Testis (tissue), 2 donors: Measurements from ENCODE around the gene EMP1.

Experiments
- POLR2A ChIP-seq: fragments of 450-650 bp; IDR thresholded peaks from one replicate; pipeline ENCODE4 v1.6.1; 2017; ENCODE audit warnings: antibody characterized with exemption, mild to moderate bottlenecking, moderate library complexity
- TF ChIP-seq, protein P1 (sequence below), 3 experiments: fragments of 450-650 bp in 2 of 3; fragments of 200-600 bp in 1 of 3; sonication (generic) in 1 of 3; IDR thresholded peaks; one replicate each; pipeline ENCODE4 v1.5.1; 2016 to 2019; ENCODE audit warnings: antibody characterized with exemption in 3 of 3, mild to moderate bottlenecking in 2 of 3, moderate library complexity in 1 of 3

DNA sequence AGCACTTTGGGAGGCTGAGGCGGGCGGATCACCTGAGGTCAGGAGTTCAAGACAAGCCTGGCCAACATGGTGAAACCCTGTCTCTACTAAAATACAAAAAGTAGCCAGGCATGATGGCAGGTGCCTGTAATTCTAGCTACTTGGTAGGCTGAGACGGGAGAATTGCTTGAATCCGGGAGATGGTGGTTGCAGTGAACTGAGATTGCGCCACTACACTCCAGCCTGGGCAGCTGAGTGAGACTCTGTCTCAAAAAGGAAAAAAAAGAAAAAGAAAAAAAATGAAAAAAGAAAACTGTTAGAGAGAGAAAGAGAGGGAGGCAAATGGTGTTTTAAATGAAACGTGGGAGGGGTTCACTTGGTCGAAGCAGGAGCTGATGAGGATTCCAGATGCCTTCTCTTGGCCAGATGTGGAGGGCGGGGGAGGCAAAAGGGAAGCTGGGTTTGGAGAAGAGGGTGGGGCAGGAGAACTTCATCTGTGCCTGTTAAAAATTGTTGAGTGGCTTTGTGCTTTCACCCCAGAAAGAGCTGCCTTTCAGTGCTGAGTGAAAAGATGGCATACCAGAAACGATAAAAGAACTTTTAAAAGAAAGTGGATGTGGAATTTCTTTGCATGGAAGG, 1.1 kb downstream of the EMP1 start:
- TF ChIP-seq, protein P1, sequence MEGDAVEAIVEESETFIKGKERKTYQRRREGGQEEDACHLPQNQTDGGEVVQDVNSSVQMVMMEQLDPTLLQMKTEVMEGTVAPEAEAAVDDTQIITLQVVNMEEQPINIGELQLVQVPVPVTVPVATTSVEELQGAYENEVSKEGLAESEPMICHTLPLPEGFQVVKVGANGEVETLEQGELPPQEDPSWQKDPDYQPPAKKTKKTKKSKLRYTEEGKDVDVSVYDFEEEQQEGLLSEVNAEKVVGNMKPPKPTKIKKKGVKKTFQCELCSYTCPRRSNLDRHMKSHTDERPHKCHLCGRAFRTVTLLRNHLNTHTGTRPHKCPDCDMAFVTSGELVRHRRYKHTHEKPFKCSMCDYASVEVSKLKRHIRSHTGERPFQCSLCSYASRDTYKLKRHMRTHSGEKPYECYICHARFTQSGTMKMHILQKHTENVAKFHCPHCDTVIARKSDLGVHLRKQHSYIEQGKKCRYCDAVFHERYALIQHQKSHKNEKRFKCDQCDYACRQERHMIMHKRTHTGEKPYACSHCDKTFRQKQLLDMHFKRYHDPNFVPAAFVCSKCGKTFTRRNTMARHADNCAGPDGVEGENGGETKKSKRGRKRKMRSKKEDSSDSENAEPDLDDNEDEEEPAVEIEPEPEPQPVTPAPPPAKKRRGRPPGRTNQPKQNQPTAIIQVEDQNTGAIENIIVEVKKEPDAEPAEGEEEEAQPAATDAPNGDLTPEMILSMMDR (IDR thresholded peaks at IDR 0.05) = no peak
- no peak for TF ChIP-seq POLR2A
